Renal cortical epithelial cell (primary cell): ENCODE data around the gene PROCA1. TPM values are rescaled to one million over a fixed set of nuclear protein-coding genes. Genes with fewer than 3 reads are reported as not detected.

ENCODE experiments used
- DNase-seq: peaks from one replicate; pipeline ENCODE4 v3.0.0-alpha.2; 2011; ENCODE audit warnings: low read depth
- total RNA-seq: library from RNA; depleted of rRNA; stranded (reverse); fragments of >200 nt; gene quantifications from 2 replicates; pipeline ENCODE4 v1.2.3, GENCODE V29; 2014

Gene PROCA1
- total RNA-seq, 1 donor from 2014 or later = 1.1 TPM

GRCh38 chr17:28707339-28707720 lies 4.4 kb downstream of the PROCA1 start:
- no peak for DNase-seq

GRCh38 chr17:28706471-28707338 lies 5.0 kb downstream of the PROCA1 start:
- no peak for DNase-seq

DNA sequence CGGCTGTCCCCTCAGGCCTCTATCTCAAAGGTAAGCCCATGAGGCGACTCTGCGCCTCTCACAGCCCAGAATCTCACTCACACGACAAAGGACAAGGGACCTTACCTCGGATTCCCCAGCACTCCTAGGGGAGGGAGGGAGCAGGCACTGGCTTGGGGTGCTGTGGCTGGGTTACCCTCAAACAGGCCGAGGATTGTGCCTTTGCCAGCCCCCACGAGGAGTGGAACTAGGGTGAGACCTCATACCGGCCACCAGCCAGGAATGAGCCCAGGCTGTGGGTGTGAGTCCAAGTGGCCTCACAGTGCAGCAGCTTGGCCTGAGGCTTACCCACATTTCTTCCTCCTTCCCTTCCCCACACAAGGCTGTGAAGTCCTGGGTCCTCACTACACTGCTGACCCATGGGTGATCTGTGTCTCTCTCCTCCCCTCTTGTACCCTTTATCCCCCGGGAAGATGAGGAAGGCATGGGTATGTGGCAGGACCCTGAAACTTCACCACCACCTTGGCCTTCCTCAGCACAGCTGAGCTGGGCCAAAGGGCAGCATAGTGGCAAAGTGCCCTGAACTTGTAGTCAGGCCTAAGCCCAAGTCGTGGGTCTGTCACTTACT lies 5.9 kb downstream of the PROCA1 start:
- DNase-seq = no peak

- DNase-seq = no peak
Measured at GRCh38 chr17:28705074-28705659, 6.5 kb downstream of the PROCA1 start.

GRCh38 chr17:28704219-28704858 lies 7.3 kb downstream of the PROCA1 start:
- no peak for DNase-seq

GRCh38 chr17:28703552-28704218 lies 8.0 kb downstream of the PROCA1 start:
- no peak for DNase-seq

DNA sequence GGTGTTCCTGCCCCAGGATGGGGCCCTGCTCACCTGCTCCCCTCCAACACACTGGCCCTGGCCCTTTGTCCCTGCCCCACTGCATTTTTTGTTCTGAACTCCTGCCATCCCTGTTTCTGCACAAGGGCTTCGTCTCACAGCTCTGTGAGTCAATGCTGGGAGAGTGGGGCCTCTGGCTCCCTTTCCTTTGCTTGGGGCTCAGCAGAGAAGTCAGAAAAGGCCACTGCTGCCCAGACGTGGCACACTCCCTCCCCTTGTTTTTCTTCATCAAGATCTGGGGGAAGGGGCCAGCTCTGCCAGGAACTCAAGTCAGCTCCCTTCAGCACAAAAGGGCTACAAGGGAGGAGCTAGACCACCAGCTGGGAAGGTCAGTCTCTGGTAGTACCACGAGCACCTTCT lies 8.9 kb downstream of the PROCA1 start:
- DNase-seq = no peak

- no peak for DNase-seq
Measured at GRCh38 chr17:28702026-28702751, 9.5 kb downstream of the PROCA1 start.

DNA sequence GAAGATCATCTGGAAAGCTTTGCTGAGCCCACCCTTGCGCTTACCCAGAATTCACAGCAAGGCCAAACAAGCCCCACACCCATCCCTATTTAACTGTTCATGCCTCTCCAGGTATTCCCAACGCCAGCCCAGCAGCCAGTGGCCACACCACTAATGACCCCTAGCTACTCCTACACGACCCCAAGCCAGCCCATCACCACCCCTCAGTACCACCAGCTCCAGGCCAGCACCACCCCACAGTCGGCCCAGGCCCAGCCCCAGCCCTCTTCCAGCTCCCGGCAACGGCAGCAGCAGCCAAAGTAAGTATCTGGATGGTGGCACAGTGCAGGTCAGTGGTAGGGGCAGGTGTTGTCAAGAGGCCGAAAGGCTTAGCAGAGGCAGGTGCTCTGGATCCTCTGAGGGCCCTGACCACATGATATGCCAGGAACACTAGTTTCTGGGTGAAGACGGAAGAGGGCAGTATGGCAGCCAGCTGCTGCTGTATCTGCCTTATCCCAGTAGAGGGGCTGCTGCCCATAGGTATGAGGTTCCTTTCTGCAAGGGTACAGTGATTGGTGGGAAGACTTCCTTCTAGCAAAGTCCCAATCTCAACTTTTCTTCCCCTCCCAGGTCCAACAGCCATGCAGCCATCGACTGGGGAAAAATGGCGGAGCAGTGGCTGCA lies 10.7 kb downstream of the PROCA1 start:
- DNase-seq = no peak

DNA sequence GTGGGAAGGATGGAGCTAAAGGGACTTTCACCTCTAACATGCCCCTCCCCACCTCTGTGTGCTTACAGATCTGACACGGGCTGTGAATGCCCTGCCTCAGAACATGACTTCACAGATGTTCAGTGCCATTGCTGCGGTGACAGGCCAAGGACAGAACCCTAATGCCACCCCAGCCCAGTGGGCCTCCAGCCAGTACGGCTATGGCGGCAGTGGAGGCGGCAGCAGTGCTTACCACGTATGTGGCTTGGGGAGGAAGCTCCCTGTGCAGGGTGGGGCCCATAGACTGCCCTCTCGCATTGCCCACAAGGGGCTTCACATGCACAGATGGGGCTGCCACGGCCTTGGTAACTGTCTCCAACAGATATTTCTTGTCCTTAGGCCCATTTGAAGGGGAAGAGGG lies 11.4 kb downstream of the PROCA1 start:
- no peak for DNase-seq

- DNase-seq = peak; percentile 83
Measured at GRCh38 chr17:28698253-28698941, 13.3 kb downstream of the PROCA1 start.

- no peak for DNase-seq
Measured at GRCh38 chr17:28693869-28694268, 17.8 kb downstream of the PROCA1 start.

- DNase-seq = no peak
Measured at GRCh38 chr17:28689011-28689410, 22.7 kb downstream of the PROCA1 start.

GRCh38 chr17:28688481-28688880 lies 23.2 kb downstream of the PROCA1 start:
- DNase-seq = no peak

DNA sequence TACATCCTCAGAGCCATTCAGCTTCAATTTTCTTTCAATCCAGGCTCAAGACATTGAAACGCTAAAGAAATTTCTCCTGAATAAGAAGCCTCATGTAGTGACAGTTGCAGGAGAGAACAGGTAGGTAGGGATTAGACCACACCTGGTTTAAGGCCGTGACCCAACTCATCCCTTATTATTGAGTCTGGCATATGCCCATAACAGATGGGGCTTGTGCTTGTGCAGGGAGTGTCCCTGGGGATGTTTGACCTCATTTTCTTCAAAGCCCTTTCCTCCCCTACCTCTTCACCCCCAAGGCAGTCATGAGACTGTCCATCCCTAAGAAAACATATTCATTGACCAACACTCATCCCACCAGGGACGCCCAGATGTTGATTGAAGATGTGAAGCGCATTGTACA lies 25.4 kb downstream of the PROCA1 start:
- no peak for DNase-seq

DNA sequence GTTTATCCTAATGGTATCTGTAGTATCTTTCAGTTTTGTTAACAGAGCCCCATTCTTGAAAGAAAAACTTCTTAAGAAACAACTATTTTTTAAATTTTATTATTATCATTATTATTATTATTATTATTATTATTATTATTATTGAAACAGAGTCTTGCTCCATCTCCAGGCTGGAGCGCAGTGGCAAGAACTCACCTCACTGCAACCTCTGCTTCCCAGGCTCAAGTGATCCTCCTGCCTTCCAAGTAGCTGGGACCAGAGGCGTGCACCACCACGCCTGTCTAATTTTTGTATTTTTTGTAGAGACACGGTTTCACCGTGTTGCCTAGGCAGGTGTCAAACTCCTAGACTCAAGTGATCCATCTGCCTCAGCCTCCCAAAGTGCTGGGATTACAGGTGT lies 26.3 kb downstream of the PROCA1 start:
- DNase-seq = no peak

DNA sequence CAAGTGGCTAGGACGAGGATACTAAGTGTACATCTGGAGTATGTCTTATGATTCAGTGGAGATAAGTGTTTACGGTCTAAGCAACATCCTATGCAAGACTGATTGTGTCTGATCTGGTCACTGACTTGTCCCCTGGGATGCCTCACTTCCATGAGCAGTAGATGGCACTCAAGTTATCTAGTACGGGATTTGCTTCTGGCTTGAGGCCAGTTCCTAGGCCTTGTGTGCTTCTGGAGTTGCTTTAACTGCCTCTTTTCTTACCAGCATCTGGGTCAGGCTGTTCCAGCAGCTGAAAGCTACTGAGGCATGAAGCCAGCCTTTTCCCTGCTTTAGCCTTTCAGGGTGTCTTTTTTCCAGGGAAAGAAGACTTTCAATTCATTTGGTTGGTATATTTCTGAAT lies 26.7 kb downstream of the PROCA1 start:
- DNase-seq = peak; percentile 61

GRCh38 chr17:28682655-28683054 lies 29.0 kb downstream of the PROCA1 start:
- no peak for DNase-seq

DNA sequence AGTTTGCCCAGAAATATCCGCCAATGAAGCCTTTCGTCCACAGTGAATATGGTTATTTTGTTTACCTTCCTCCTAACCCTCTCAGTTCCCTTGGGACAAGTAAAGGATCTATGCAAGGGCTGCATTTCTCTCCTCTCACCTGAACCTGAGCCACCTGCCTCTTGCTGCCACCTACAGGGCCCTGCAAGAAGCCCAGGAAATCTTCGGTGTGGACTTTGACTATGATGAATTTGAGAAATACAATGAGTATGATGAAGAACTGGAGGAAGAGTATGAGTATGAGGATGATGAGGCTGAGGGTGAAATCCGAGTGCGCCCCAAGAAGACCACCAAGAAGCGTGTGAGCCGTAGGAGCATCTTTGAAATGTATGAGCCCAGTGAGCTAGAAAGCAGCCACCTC lies 35.7 kb downstream of the PROCA1 start:
- peak; percentile 15 for DNase-seq

GRCh38 chr17:28675490-28675889 lies 36.2 kb downstream of the PROCA1 start:
- no peak for DNase-seq
